H1 (cell line): Measurements from ENCODE around the gene DDIAS. TPM values are rescaled to one million over a fixed set of nuclear protein-coding genes. Genes with fewer than 3 reads are reported as not detected.
A peak's percentile ranks its signal among the peaks of the same experiment; 100 is the strongest.

Source experiments
- CTCF ChIA-PET: fragments of 300-600 bp; sonication (Branson Sonifier 250); formaldehyde crosslinking; loops from one replicate; lab custom pipeline; 2021; ENCODE audit not compliant: partially characterized antibody; lab: Charles Lee
- POLR2A ChIA-PET: fragments of 300-600 bp; sonication (Branson Sonifier 250); formaldehyde crosslinking; loops from one replicate; lab custom pipeline; 2021; ENCODE audit warnings: inconsistent platforms; ENCODE audit not compliant: partially characterized antibody; lab: Charles Lee
- DNase-seq, 2 experiments: peaks; one replicate each; pipeline versions ENCODE4 v3.0.0 to v3.0.0-alpha.2; 2010 to 2022; ENCODE audit warnings: low spot score in 2 of 2, low read depth in 1 of 2, mixed read lengths in 1 of 2
- FAIRE-seq: peaks from 2 replicates; lab custom pipeline; 2011; peaks lifted over from hg19 to GRCh38; lab: Jason Lieb, UNC
- H2AFZ ChIP-seq: 2 replicates; pipeline ENCODE4 v1.8.1; 2012; ENCODE audit warnings: low read length, inconsistent platforms
- H2AK5ac ChIP-seq: 2 replicates; pipeline ENCODE4 v1.6.1; 2013; ENCODE audit warnings: low read depth, low read length
- H2BK120ac ChIP-seq: replicated peaks from 2 replicates; pipeline ENCODE3; 2013; ENCODE audit warnings: low read depth, low read length, inconsistent platforms
- H2BK12ac ChIP-seq: 2 replicates; pipeline ENCODE4 v1.6.1; 2013; ENCODE audit warnings: low read depth, low read length
- H2BK15ac ChIP-seq: 2 replicates; pipeline ENCODE4 v1.6.1; 2013; ENCODE audit warnings: low read length
- H2BK20ac ChIP-seq: 2 replicates; pipeline ENCODE4 v1.6.1; 2013; ENCODE audit warnings: low read length
- H2BK5ac ChIP-seq: 2 replicates; pipeline ENCODE4 v1.6.1; 2013; ENCODE audit warnings: low read depth, low read length
- H3K14ac ChIP-seq: 2 replicates; pipeline ENCODE4 v1.6.1; 2013; ENCODE audit warnings: inconsistent platforms; ENCODE audit not compliant: insufficient read length
- H3K18ac ChIP-seq: 2 replicates; pipeline ENCODE4 v1.6.1; 2013; ENCODE audit warnings: low read length; ENCODE audit errors: extremely low read depth
- H3K23ac ChIP-seq: 2 replicates; pipeline ENCODE4 v1.6.1; 2013; ENCODE audit warnings: inconsistent platforms; ENCODE audit not compliant: insufficient read length
- H3K23me2 ChIP-seq: 2 replicates; pipeline ENCODE4 v1.6.1; 2013; ENCODE audit warnings: low read depth, low read length
- H3K27ac ChIP-seq: 2 replicates; pipeline ENCODE4 v1.6.1; 2011; ENCODE audit warnings: low read depth, low read length, inconsistent platforms
- H3K27me3 ChIP-seq, 4 experiments: replicated peaks in 1 of 4; 1 replicate in 1 of 4; 2 replicates in 3 of 4; pipeline versions ENCODE4 v1.6.1 to v1.8.1; 2011 to 2013; ENCODE audit warnings: low read length in 3 of 4, mild to moderate bottlenecking in 3 of 4, inconsistent platforms in 2 of 4, mixed read lengths in 2 of 4, moderate library complexity in 1 of 4; ENCODE audit not compliant: control insufficient read depth in 3 of 4, insufficient read depth in 3 of 4; ENCODE audit errors: extremely low read depth in 1 of 4
- H3K36me3 ChIP-seq, 4 experiments: 2 replicates each; pipeline versions ENCODE4 v1.6.1 to v1.8.1; 2011 to 2013; ENCODE audit warnings: mild to moderate bottlenecking in 4 of 4, low read length in 3 of 4, moderate library complexity in 2 of 4, control low read depth in 1 of 4, inconsistent platforms in 1 of 4; ENCODE audit not compliant: insufficient read depth in 4 of 4, control insufficient read depth in 2 of 4
- H3K4ac ChIP-seq: replicated peaks from 2 replicates; pipeline ENCODE3; 2013; ENCODE audit warnings: low read length, low read depth, mixed read lengths, inconsistent platforms; ENCODE audit not compliant: insufficient read length
- H3K4me1 ChIP-seq, 4 experiments: replicated peaks in 1 of 4; 1 replicate in 1 of 4; 2 replicates in 3 of 4; pipeline versions ENCODE4 v1.6.1 to v1.8.1; 2011 to 2013; ENCODE audit warnings: low read length in 3 of 4, inconsistent platforms in 2 of 4, mixed read lengths in 1 of 4; ENCODE audit not compliant: insufficient read depth in 4 of 4, control insufficient read depth in 3 of 4
- H3K4me2 ChIP-seq, 2 experiments: 2 replicates each; pipeline versions ENCODE4 v1.6.1 to v1.8.1; 2011 to 2013; ENCODE audit warnings: low read depth in 2 of 2, low read length in 2 of 2, control low read depth in 1 of 2, inconsistent platforms in 1 of 2, mild to moderate bottlenecking in 1 of 2; ENCODE audit not compliant: insufficient read depth in 1 of 2
- H3K4me3 ChIP-seq, 4 experiments: fragments of 200-600, 300-600 bp in 1 of 4; sonication (generic), shearing (Covaris generic), sonication (Bioruptor Twin) in 1 of 4; 2 replicates each; pipeline versions ENCODE4 v1.5.1 to v1.8.1; 2011 to 2016; ENCODE audit warnings: low read length in 4 of 4, low read depth in 3 of 4, control low read depth in 2 of 4, inconsistent platforms in 2 of 4, mild to moderate bottlenecking in 2 of 4, mixed read lengths in 1 of 4, moderate library complexity in 1 of 4; ENCODE audit not compliant: insufficient read depth in 2 of 4; ENCODE audit errors: extremely low read depth in 1 of 4
- H3K56ac ChIP-seq: replicated peaks from 2 replicates; pipeline ENCODE3; 2013; ENCODE audit warnings: low read depth, mild to moderate bottlenecking, mixed read lengths, low read length, inconsistent platforms; ENCODE audit not compliant: insufficient read length
- H3K79me1 ChIP-seq: 2 replicates; pipeline ENCODE4 v1.6.1; 2013; ENCODE audit warnings: low read depth, low read length, control low read depth
- H3K79me2 ChIP-seq, 2 experiments: 2 replicates each; pipeline versions ENCODE4 v1.6.1 to v1.8.1; 2012 to 2013; ENCODE audit warnings: low read length in 2 of 2, mild to moderate bottlenecking in 2 of 2, inconsistent platforms in 1 of 2; ENCODE audit not compliant: insufficient read depth in 2 of 2, control insufficient read depth in 1 of 2
- H3K9ac ChIP-seq, 4 experiments: replicated peaks in 1 of 4; 1 replicate in 1 of 4; 2 replicates in 3 of 4; pipeline versions ENCODE4 v1.6.1 to v1.8.1; 2011 to 2013; ENCODE audit warnings: low read depth in 3 of 4, low read length in 3 of 4, control low read depth in 2 of 4, mild to moderate bottlenecking in 2 of 4, moderate library complexity in 2 of 4, inconsistent platforms in 1 of 4; ENCODE audit errors: extremely low read depth in 1 of 4
- H3K9me3 ChIP-seq, 2 experiments: 2 replicates each; pipeline versions ENCODE4 v1.6.1 to v1.8.1; 2012 to 2013; ENCODE audit warnings: mild to moderate bottlenecking in 2 of 2, moderate library complexity in 2 of 2, control low read depth in 1 of 2, inconsistent platforms in 1 of 2, low read depth in 1 of 2, low read length in 1 of 2, mixed read lengths in 1 of 2; ENCODE audit not compliant: insufficient read depth in 2 of 2
- H4K20me1 ChIP-seq, 2 experiments: replicated peaks in 1 of 2; 2 replicates each; pipeline versions ENCODE3 to v1.8.1; 2011 to 2013; ENCODE audit warnings: inconsistent platforms in 2 of 2, low read length in 2 of 2, mild to moderate bottlenecking in 1 of 2; ENCODE audit not compliant: insufficient read depth in 2 of 2, control insufficient read depth in 1 of 2
- H4K5ac ChIP-seq: 2 replicates; pipeline ENCODE4 v1.6.1; 2013; ENCODE audit warnings: low read length, low read depth, mixed read lengths, inconsistent platforms; ENCODE audit not compliant: insufficient read length
- H4K8ac ChIP-seq: 2 replicates; pipeline ENCODE4 v1.8.0; 2013; ENCODE audit warnings: mild to moderate bottlenecking, moderate library complexity, low read length, inconsistent platforms; ENCODE audit not compliant: insufficient read depth; ENCODE audit errors: extremely low read depth
- H4K91ac ChIP-seq: replicated peaks from 2 replicates; pipeline ENCODE3; 2013; ENCODE audit warnings: low read length, mixed read lengths, inconsistent platforms; ENCODE audit not compliant: insufficient read length
- NANOG ChIP-seq: IDR thresholded peaks from 2 replicates; pipeline ENCODE4 v1.6.1; 2011; ENCODE audit warnings: low read length, low read depth, mild to moderate bottlenecking, inconsistent platforms; ENCODE audit not compliant: insufficient read depth, poor library complexity, severe bottlenecking
- SP1 ChIP-seq: IDR thresholded peaks from 2 replicates; pipeline ENCODE4 v1.6.1; 2011; ENCODE audit warnings: low read depth, low read length
- SRF ChIP-seq: IDR thresholded peaks from 2 replicates; pipeline ENCODE4 v1.6.1; 2011; ENCODE audit warnings: mild to moderate bottlenecking, low read depth, low read length, moderate library complexity
- WGBS, 2 experiments: shearing (Covaris generic) in 1 of 2; methylation state at CpG; one replicate each; pipeline versions ENCODE4 v1.1.6 to v1.1.7; 2013 to 2015; ENCODE audit warnings: low lambda C conversion rate in 2 of 2, mixed read lengths in 2 of 2, inconsistent platforms in 1 of 2, low coverage in 1 of 2, missing lambda C conversion rate in 1 of 2; ENCODE audit not compliant: insufficient replicate concordance in 2 of 2, insufficient coverage in 1 of 2, insufficient read length in 1 of 2; ENCODE audit errors: extremely low coverage in 1 of 2, missing lambda C conversion rate in 1 of 2; 5-methylcytosine and 5-hydroxymethylcytosine counted together
- polyA plus RNA-seq, 7 experiments: library from polyadenylated mRNA; depleted of rRNA in 3 of 7; stranded (reverse) in 5 of 7; unstranded in 2 of 7; fragments of >200 nt in 5 of 7; fragments of 200-250 nt in 2 of 7; gene quantifications; 1 replicate in 5 of 7; 2 replicates in 1 of 7; 4 replicates in 1 of 7; pipeline versions ENCODE4 v1.2.1 to v1.2.3, GENCODE V29; 2011 to 2013; ENCODE audit warnings: missing spikeins in 2 of 7, mixed read lengths in 2 of 7
- total RNA-seq: library from RNA; stranded (reverse); fragmentation: NEBNext Ultra II Directional; extraction: Animal tissue kit (Norgen Biotek cat#: 25700); gene quantifications from 2 replicates; pipeline ENCODE4 v1.2.1, GENCODE V29; 2021
- TF ChIP-seq, protein P1 (sequence below): IDR thresholded peaks from 2 replicates; pipeline ENCODE4 v1.6.1; 2011; ENCODE audit warnings: low read length, improper control_type of control experiment
- TF ChIP-seq, protein P2 (sequence below): IDR thresholded peaks from 2 replicates; pipeline ENCODE4 v1.6.1; 2011; ENCODE audit warnings: low read depth, mild to moderate bottlenecking, low read length; ENCODE audit not compliant: insufficient read depth
- TF ChIP-seq, protein P3 (sequence below): IDR thresholded peaks from 2 replicates; pipeline ENCODE4 v1.6.1; 2012; ENCODE audit warnings: inconsistent platforms

DDIAS gene
- total and polyA plus RNA-seq, 2 of the 8 experiments (the other 6 are each of a cell fraction or from before 2014, with no cell fraction given): 11.6 to 25.7 TPM

DNA sequence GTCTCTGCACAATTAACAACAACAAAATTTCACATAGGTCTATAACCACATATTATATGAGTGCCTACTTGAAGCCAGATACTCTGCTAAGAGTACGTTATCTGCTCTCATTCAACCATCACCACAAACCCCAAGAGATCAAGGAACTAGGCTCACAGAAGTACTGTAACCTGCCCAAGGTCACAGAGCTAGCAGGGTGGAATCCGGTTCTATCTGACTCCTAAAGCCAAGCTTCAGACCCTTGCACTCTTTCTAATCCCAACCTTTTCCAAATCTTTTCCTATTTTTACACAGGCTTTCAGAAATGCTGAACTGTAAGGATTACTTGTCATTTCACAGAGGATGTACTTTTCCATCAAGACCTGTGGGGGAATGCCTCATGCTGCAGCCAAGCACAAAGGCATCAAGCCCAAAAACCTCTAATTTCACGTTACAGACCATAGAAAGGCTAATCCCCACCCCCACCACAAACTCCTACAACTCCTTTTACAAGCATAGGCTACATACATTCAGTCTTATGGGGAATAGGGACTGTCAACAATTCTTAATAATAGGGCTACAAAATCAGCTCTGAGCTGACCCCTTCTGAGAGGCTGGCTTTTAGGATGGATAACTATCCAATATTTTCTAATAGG lies 2.2 kb upstream of the DDIAS start:
- H3K56ac ChIP-seq: no peak overlapping the region
- no peaks in the 10 kb centered on the region for H3K9me3 ChIP-seq
- H3K4me2 ChIP-seq: peak overlapping the region; percentile 98 to 100
- no peak overlapping the region for H4K91ac ChIP-seq
- POLR2A ChIA-PET: interaction anchor here (0.9 to 2.9 kb wide), 2 partner anchors 10 to 257 kb away, joined by 3 to 13 read pairs; partner anchors contain the start of gene PCF11
- 55% methylated on average over 3 of the region's 3 CpGs; no CpG with 5 or more reads in 1 of the 2 experiments for WGBS, 2 experiments
- H3K27me3 ChIP-seq: no peaks in the 10 kb centered on the region
- H2BK5ac ChIP-seq: no peak overlapping the region
- H4K20me1 ChIP-seq: peaks cover 0 to under 1% of the 10 kb centered on the region in 2 experiments
- H2BK12ac ChIP-seq: no peak overlapping the region
- H3K79me2 ChIP-seq: peaks cover 12 to 50% of the 10 kb centered on the region in 2 experiments
- H3K27ac ChIP-seq: no peak overlapping the region
- H3K4me3 ChIP-seq: peak overlapping the region; percentile 79 to 97 (median 87)
- peaks cover 3% of the 10 kb centered on the region for H3K79me1 ChIP-seq
- H3K4me1 ChIP-seq: peaks cover 0 to 7% (median 5%) of the 10 kb centered on the region in 4 experiments; a peak in 5 of 7 replicates
- peaks cover 0 to 2% (median 0%) of the 10 kb centered on the region in 4 experiments; a peak in 2 of 8 replicates for H3K36me3 ChIP-seq
- no peak overlapping the region for H4K5ac ChIP-seq
- H2BK120ac ChIP-seq: no peak overlapping the region
- H4K8ac ChIP-seq: no peak overlapping the region
- H3K14ac ChIP-seq: no peak overlapping the region
- CTCF ChIA-PET: interaction anchor here (0.9 to 8.2 kb wide), 3 partner anchors 14 to 168 kb away, joined by 3 to 82 read pairs (median 4); no protein-coding TSS in a partner anchor
- no peak overlapping the region for H2BK20ac ChIP-seq
- FAIRE-seq: no peak
- H3K9ac ChIP-seq: peak overlapping the region in 2 of 4 experiments; percentile 38 to 39; a peak in 2 of 7 replicates
- H3K23me2 ChIP-seq: peaks cover 13% of the 10 kb centered on the region
- H2BK15ac ChIP-seq: no peak overlapping the region
- TF ChIP-seq, protein P1, sequence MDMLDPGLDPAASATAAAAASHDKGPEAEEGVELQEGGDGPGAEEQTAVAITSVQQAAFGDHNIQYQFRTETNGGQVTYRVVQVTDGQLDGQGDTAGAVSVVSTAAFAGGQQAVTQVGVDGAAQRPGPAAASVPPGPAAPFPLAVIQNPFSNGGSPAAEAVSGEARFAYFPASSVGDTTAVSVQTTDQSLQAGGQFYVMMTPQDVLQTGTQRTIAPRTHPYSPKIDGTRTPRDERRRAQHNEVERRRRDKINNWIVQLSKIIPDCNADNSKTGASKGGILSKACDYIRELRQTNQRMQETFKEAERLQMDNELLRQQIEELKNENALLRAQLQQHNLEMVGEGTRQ: no peak
- TF ChIP-seq, protein P2, sequence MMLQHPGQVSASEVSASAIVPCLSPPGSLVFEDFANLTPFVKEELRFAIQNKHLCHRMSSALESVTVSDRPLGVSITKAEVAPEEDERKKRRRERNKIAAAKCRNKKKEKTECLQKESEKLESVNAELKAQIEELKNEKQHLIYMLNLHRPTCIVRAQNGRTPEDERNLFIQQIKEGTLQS: no peak
- no peak for TF ChIP-seq NANOG
- no peak for TF ChIP-seq SP1
- TF ChIP-seq SRF: no peak
- TF ChIP-seq, protein P3, sequence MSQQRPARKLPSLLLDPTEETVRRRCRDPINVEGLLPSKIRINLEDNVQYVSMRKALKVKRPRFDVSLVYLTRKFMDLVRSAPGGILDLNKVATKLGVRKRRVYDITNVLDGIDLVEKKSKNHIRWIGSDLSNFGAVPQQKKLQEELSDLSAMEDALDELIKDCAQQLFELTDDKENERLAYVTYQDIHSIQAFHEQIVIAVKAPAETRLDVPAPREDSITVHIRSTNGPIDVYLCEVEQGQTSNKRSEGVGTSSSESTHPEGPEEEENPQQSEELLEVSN: no peak
- no peak overlapping the region for H2AK5ac ChIP-seq
- no peak for DNase-seq
- no peak overlapping the region for H3K4ac ChIP-seq
- no peak overlapping the region for H3K18ac ChIP-seq
- no peak overlapping the region for H3K23ac ChIP-seq
- H2AFZ ChIP-seq: no peak overlapping the region; the same call in 1 of the 2 replicates
